ENCODE measurements around the gene CNOT4.

- TF ChIP-seq CTCF (IDR thresholded peaks at IDR 0.05) = no peak
- no peak for TF ChIP-seq POLR2A (IDR thresholded peaks at IDR 0.05)
- TF ChIP-seq EP300 (IDR thresholded peaks at IDR 0.05) = no peak
These were observed 31.1 kb upstream of the CNOT4 start for GRCh38 chr7:135541029-135541428.

All from tibial nerve (tissue), 4 donors.